GM20431 (cell line): ENCODE measurements around the gene TFAP2B.

Experiments used
- in situ Hi-C: fragments of 300-500 bp; cut with MseI, MboI; formaldehyde crosslinking; loops from one replicate; pipeline ENCODE4 v1.15.0; 2020; ENCODE audit warnings: low sequenced_read_pairs; ENCODE audit not compliant: unreplicated experiment

Gene TFAP2B

DNA sequence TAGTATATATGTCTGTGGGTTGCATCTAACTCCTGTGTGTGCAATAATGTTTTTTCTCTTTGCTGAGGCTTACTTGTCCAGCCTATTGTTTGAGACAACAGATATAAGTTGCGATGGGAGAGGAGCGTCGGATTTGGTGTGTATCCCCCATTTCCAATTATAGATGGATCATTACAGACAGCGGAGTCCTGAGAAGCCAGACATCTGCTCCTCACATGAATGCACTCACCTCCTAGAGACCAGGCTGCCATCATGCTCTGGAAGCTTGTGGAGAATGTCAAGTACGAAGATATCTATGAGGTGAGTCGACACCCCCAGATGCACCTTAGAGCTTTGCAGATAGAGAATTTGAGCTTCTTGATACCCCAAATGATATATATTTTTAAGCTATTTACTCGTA lies at the start of gene TFAP2B:
Gene TFAP2B, plus strand, starts transcription at position 199 of the 400 bp plus-strand sequence. Its CDS starts 21 bp downstream, at position 220.
- in situ Hi-C loops: loop anchor here (25.0 kb wide), 2 partner anchors 744 to 1144 kb away; no protein-coding TSS in a partner anchor

DNA sequence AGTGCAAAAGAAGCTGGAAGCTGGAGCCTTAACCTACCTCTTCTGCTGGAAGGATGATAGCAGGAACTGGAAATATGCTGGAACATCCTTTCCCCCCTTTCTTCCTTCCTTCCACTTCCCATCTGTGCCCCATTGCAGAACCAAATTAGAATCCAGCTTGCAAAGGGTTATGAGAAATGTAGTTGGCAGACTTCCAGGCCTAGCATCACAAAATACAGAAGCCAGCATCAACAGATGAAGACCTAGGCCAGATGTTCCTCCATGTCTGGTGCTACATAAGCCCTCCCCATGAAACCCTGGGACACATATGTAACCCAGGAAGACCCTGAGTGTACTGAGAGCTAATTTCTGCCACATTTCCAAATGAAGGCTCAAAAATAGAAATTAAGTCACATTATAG lies 40.0 kb upstream of the TFAP2B start:
- in situ Hi-C loops: no loop called here

DNA sequence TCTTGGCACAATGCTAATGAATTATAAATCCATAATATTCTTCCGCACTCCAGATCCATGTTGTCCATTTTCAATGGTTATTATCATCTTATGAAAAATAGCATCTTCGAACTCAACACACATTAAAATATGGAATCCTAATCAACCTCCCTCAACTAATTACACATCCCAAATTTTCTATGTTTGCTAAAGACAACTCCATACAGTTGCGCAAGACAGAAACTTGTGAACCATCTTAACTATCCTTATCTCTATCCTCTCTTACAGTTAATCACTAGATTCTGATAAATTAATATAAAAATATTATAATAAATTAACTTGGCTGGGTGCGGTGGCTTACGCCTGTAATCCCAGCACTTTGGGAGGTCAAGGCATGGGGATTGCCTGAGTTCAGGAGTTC lies 38.3 kb upstream of the TFAP2B start:
- in situ Hi-C loops: no loop called here

DNA sequence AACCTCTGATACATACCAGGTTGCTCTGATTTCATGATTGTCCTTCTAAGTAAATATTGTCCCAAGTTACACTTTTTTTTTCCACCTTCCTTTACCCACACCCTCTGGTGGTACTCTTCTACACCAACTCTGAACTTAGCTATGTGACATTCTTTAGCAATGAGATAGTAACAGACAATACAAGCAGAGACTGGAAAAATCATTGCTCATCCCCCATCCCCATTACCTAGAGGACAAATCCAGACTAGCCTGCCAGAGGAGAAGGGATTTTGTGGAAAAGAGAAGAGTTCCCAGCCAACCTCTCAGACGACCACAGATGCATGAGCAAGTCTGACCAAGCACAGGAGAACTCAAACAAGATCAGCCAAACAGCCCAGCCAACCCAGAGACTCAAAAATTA lies 32.8 kb upstream of the TFAP2B start:
- in situ Hi-C loops: no loop called here

DNA sequence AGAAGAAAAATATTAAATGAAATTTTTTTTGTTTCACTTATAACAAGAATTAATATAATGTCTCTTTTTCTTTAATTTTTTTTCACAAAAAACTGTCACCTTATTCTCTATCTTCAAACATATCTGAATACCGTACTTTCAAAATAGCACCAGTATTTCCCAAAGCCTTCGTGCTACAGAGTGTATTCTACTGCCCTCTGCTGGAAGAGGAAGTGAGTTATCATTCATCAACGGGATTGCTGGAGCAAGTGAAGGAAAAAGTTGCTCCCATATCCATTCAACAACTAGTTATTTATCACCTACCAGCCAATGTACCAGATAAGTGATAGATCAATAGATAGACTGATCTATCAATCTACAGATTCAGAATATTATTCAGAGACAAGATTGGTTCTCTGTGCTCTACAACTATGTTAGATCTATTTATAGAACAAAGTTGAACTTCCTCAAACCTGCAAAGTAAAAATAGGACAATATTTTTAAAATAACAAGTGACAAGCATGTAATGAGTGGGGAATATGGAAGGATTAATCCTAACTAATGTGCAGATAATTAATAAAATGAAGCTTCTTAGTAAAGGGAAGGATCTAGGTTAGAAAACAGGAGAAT lies 26.7 kb upstream of the TFAP2B start:
- in situ Hi-C loops: no loop called here

DNA sequence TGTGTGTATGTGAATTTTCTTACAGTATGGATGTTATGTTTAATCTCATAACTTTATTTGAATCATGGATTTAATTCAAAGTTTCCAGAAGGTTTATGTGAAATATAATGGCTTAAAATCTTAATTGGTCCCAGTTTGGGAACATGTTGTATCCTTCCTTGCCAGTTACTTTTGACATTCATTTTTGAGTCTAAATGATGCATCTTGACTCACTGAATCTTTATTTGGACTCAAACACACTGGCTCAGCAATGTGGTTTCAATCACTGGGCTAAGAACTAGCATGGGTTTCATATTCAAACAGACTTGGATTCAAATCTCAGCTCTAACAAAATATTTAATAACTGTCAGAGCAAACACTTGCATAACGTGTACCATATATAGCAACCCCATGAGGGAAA lies 25.9 kb upstream of the TFAP2B start:
- in situ Hi-C loops: no loop called here

DNA sequence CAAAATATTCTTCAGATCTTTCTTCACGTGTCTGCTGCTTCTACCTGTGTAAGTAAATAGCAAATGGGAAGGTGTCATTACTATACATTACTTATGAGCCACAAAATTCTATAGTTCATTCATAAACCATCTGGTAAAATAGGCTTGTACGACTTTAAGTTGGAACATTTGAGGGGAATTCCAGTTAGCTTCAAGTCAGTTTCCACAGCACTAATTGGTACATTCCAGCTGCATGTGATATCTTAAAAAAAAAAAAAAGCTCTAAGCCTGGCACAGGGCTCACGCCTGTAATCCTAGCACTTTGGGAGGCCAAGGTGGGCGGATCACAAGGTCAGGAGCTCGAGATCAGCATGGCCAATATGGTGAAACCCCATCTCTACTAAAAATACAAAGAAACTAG lies 23.1 kb upstream of the TFAP2B start:
- in situ Hi-C loops: no loop called here

DNA sequence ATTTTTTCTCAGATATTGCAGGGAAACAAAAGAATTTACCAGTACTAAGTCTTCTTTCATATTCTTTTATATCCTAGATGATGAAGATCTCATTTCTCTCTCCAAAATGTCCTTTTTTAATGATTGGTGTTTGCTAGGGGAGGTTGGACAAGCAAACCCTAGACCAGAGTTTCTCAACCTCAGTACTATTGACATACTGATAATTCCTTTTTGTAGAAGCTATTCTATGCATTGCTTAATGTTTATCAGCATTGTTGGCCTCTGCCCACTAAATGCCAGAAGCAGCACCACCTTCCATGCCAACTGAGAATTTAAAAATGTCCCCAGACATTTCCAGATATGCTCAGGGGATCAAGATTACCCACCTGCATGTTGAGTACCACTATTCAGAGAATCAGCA lies 14.4 kb upstream of the TFAP2B start:
- in situ Hi-C loops: loop anchor here (25.0 kb wide), 2 partner anchors 758 to 1158 kb away; no protein-coding TSS in a partner anchor

DNA sequence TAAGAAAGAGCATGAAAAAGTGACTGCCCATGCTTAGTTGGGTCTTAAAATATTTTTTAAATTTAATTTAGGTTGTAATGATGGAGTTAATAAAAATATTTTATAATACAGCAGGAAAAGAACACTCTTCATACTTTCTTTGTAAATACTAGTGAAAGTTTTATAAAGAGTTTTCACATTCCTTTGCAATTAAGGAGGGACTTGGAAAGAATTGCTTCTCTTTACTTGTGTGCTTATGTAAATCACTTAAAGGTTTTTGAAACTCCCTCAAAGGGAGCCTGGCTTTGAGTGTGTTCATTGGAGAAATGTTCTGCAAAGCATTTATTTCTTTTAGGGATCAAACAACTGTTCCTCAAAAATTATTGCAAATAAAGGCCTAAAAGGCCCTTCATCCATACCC lies 11.6 kb upstream of the TFAP2B start:
- in situ Hi-C loops: loop anchor here (25.0 kb wide), 2 partner anchors 755 to 1155 kb away; no protein-coding TSS in a partner anchor

DNA sequence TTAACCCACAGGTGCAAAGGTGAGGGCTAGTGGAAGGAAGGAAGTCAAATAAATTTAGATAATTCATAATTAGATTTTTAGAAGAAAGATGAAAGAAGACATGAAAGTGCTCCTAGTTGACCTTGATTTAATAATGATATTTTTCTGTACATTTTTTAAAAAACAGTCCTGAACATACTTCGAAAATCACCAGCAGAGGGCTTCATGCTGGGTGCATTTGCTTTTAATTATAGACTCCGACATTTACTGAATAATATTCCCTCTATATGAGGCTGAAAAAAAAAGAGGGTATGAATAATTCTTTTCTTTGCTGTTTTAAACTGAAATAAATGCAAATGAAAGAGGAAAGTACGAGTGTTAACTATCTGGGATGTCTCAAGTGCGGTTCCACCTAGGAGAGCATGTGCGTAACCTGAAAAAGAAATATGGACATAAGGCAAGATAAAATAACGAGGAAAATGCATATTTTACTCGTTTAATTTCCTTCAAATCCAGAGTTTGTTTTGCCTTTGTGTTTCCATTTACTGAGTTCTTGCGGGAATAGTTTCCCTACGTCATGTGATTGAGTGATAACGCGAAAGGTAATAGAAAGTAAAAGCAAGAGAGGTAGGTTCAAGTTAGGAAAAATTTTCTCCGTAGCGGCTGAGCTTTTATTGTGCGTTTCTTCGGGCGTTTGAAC lies 3.1 kb upstream of the TFAP2B start:
- in situ Hi-C loops: loop anchor here (25.0 kb wide), 2 partner anchors 747 to 1147 kb away; no protein-coding TSS in a partner anchor

DNA sequence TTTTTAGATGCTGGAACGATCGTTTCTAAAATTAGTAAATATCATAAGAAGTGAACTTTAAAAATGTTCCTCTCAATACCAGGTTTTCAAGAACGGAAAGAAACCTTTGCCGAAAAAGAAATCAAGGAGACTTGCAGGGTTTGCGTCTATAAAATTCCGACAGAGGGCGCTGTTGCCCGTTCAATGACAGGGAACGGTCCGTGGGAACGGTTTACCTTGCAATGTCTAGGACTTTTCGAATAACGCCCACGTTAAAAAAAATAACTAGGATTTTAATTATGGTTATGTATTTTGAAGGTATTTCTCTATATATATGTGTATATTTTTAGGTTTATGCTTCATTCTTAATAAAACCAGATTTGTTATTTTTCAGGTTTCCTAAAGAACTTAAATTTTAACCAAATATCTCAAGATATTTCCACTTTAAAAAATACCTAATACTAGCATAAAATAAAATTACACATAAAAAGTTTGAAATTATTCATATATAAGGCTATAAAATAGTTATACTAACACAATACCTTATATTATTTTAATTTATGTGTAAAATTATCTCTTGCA lies 2.5 kb upstream of the TFAP2B start:
- in situ Hi-C loops: loop anchor here (25.0 kb wide), 2 partner anchors 746 to 1146 kb away; no protein-coding TSS in a partner anchor

DNA sequence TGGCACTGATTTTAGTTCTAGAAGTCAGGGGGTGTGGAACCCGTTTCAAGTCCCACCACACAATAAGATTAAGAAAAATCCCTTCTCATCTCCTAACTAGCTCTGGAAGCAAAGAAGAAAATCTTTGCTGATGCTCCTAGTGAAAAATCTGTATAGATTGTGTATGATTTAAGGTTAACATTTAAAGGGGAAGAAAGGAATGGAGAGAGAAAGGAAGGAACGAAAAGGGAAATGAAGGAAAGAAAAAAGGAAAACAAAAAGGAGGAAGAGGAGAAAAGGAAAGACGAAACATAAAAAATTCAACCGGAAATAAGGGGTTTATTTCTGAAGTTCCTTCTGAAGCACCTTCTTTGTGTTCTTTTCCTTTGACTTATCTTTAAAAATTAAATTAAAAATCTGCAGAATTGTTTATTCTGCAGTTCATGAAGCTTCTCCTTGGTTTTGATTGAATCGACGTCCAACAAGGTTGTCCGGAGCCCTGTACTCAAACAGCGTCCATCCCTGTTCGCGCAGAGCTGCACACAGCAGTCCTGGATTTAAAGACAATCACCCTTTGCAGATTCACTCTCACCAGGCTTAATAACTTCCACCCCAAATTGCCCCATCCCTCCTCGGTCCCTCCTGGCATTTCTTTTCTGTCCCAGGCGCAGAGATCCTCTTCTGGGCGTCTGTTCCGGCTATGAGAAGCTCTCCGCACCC lies 1.6 kb upstream of the TFAP2B start:
- in situ Hi-C loops: loop anchor here (25.0 kb wide), 2 partner anchors 745 to 1145 kb away; no protein-coding TSS in a partner anchor

DNA sequence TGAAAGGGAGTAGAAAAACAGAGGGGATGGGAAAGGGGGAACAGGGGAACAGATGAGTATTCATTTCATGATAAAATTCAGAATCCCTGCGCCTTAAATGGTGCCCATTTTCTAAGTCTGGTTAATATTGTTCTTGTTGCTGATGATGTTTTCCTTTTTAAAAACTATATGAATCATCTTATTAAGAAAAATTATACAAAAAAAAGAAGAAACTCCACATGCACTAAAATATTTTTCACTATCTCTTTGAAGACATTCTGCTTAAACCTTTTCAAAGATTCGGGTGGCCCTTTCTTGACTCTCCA lies 1.1 kb upstream of the TFAP2B start:
- in situ Hi-C loops: loop anchor here (25.0 kb wide), 2 partner anchors 745 to 1145 kb away; no protein-coding TSS in a partner anchor

DNA sequence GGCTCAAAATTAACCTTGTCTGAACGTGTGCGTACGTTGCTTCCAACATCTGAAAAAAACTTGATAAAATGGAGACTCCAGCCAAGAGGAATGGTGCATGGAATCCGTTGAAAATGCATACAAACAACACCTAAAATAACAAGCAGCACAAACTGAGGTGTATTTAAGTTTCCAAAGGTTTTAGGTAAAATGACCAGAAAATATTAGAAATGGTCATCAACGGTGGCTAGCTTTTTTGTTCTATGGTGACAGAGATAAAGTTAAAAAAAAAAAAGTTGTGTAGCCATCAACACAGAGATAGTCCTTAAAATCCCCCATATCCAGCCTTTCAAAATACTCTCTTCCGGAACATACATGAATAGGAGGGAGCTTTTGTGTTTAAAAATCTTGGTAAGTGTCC lies 651 bp upstream of the TFAP2B start:
- in situ Hi-C loops: loop anchor here (25.0 kb wide), 2 partner anchors 744 to 1144 kb away; no protein-coding TSS in a partner anchor

DNA sequence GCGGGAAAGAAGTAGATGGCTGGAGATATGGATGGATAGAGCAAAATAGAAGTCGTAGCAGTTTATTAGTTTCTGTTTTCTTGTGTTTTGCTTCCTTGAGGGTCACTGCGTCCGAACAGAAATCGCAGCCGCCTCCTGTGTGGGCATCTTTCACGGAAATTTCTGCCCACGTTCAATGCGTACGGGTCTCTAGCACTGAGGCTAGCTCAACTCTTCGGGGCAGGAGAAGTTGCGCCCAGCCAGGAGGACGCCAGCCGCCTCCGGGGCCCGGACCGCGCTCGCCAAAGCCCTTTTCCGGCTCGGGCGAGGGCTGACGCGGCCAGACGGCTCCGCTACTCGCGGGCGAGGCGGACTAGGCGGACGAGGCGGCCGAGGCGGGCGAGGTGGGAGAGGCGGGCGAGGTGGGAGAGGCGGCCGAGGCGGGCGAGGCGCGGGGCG lies 814 bp downstream of the TFAP2B start:
- in situ Hi-C loops: loop anchor here (25.0 kb wide), 2 partner anchors 743 to 1143 kb away; no protein-coding TSS in a partner anchor

DNA sequence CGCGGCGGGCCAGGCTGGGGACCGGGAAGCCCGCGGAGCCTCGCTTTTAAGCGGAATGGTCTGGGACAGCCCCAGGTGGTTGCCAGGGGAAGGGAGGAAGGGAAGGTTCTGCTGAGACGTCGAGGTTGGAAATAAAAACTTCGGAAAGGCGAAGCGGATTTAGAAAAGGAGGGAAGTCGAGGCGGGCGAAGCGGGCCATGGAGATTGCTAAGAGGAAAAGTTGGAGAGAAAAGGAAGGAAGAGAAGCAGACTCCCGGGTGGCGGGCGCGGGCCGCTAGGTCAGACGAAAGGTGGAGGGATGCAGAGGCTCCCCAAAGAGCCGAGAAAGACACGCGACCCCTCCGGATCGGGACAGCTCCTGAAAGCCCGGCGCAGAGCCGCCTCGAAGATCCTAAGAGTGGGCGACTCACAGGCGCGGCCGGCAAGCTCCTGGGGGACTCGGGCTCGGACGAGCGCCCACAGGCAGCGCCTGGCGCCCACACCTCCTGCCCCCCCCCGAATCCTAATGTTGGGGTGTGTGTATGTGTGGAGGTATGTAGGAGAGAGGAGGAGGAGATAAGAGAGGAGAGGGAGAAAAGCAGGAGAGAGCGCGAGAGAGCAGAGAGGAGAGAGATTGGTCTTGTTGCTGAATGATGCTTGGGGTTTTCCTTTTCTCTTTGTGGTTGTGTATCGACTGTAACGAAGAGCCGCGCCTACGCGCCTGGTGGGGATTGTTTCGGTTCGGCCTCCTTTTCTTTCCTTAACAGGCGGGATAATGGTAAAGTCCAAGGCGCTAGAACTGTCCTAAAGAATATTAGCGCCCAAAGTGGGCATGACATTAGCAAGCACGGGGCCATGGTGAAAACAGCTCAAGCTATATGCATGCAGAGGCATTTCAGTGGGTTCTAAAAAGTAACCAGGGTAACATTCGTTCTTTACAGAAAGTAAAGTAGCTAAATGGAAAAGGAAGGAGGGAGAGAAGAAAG lies 1.5 kb downstream of the TFAP2B start:
- in situ Hi-C loops: loop anchor here (25.0 kb wide), 2 partner anchors 742 to 1142 kb away; no protein-coding TSS in a partner anchor

DNA sequence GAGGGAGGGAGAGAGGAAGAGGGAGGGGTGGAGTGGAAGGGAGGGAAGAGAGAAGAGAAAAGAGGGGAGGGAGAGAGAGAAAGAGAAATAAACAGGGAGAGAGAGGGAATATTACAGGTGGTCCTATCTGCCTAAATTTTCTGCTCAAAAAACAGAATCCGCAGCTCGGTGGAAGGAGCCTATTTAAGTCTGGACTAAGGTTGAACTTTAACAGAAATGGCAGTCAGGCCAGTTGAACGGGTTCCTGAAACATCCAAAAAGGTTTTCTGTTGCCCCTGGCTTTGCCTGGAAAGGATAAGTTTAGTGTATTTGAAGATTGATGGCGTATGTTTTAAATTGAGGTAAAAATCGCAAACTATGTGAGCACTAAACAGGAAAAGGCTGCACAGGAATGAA lies 2.2 kb downstream of the TFAP2B start:
- in situ Hi-C loops: loop anchor here (25.0 kb wide), 2 partner anchors 741 to 1141 kb away; no protein-coding TSS in a partner anchor

DNA sequence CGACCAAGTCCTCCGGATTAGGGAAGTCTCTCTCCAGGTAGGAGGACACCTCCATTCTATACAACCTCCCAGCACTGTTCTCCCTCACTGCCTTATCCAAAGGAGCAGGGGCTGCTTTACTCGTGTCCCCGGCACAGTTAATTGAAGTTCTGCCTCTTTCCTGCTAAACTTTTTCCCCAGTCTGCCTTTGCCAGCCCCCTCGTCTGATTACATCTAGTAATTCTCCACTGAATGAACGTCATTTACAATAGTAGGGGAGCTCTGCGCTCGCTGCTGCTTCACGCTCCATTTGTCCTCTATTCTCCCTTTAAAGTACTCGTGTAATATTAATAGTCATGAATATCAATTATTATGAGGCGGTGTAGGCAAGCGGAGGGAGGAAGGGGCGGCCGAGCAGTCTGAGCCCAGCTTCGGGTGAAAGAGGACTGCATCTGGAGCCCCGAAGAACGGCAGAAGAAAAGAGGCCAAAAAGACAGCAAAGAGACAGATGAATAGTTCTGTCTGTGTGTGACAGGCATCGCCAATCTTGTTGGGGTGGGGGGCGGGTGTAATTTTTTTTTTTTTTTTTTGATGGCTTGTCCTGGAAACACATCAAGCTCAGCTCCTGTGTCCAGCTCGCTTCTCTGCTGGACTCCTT lies 2.9 kb downstream of the TFAP2B start:
- in situ Hi-C loops: loop anchor here (25.0 kb wide), 2 partner anchors 741 to 1141 kb away; no protein-coding TSS in a partner anchor

DNA sequence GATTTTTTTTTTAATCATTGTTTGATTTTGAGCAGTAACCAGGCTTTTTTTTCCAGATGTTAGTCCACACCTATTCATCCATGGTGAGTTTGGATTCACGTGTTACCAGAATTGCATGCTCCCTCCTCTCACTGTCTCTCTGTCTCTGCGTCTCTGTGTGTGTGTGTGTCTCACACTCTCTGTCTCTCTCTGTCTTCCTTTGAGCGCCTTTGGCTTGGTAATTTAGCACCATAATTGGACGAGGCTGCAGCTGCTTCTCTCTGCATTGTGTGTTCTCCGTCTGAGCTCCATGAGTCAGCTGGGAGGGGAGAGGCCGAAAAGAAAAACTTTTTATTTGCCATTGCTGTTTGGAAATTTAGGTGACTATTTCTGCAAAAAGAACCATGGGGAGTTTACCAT lies 3.4 kb downstream of the TFAP2B start:
- in situ Hi-C loops: loop anchor here (25.0 kb wide), 2 partner anchors 740 to 1140 kb away; no protein-coding TSS in a partner anchor
